Calu3 (cell line): ENCODE results near the gene GIPC1. TPM values are rescaled to one million over a fixed set of nuclear protein-coding genes. Genes with fewer than 3 reads are reported as not detected.
"Not testable (repeated sequence)": the region's sequence is repeated elsewhere in the genome, so short reads cannot be mapped to it uniquely, and the experiment has no call there.

Source experiments
- BruUV-seq: library from RNA; stranded (reverse); fragments of 400-500 nt; replicated peaks from 2 replicates; lab custom pipeline; 2021; lab: Mats Ljungman, UMichigan
- CTCF ChIA-PET: fragments of 300-600 bp; sonication (Branson Sonifier 250); formaldehyde crosslinking; loops from one replicate; lab custom pipeline; 2022; ENCODE audit warnings: antibody characterized with exemption; lab: Charles Lee
- DNase-seq: peaks from one replicate; pipeline ENCODE4 v3.0.0; 2022
- H3K27ac Mint-ChIP-seq: one replicate; pipeline ENCODE4 v1.8.0; 2022; ENCODE audit warnings: mixed read lengths; ENCODE audit not compliant: unreplicated experiment
- H3K27me3 Mint-ChIP-seq: one replicate; pipeline ENCODE4 v1.8.0; 2022; ENCODE audit warnings: mixed read lengths; ENCODE audit not compliant: unreplicated experiment
- H3K36me3 Mint-ChIP-seq: one replicate; pipeline ENCODE4 v1.8.0; 2022; ENCODE audit warnings: mild to moderate bottlenecking, moderate library complexity, mixed read lengths; ENCODE audit not compliant: insufficient read depth, unreplicated experiment
- H3K4me1 Mint-ChIP-seq: one replicate; pipeline ENCODE4 v1.8.0; 2022; ENCODE audit warnings: mild to moderate bottlenecking, low read depth, mixed read lengths; ENCODE audit not compliant: unreplicated experiment
- H3K4me3 Mint-ChIP-seq: one replicate; pipeline ENCODE4 v1.8.0; 2022; ENCODE audit warnings: mild to moderate bottlenecking, low read depth, moderate library complexity, mixed read lengths; ENCODE audit not compliant: unreplicated experiment
- H3K9me3 Mint-ChIP-seq: one replicate; pipeline ENCODE4 v1.8.0; 2022; ENCODE audit warnings: low read depth, mixed read lengths; ENCODE audit not compliant: unreplicated experiment
- intact Hi-C: fragments of 100-400 bp; cut with micrococcal nuclease; formaldehyde crosslinking; loops from one replicate; pipeline ENCODE4 v1.10.0; 2022; ENCODE audit not compliant: unreplicated experiment
- total RNA-seq: library from RNA; stranded (reverse); gene quantifications from 2 replicates; pipeline ENCODE4 v1.2.3, GENCODE V29; 2022
- TF ChIP-seq, protein P1 (sequence below): fragments of 200-600 bp; IDR thresholded peaks from one replicate; pipeline ENCODE4 v1.8.0; 2022; ENCODE audit warnings: antibody characterized with exemption; ENCODE audit not compliant: unreplicated experiment

The GIPC1 gene
- total RNA-seq, 1 experiment from 2014 or later, result 139 TPM

DNA sequence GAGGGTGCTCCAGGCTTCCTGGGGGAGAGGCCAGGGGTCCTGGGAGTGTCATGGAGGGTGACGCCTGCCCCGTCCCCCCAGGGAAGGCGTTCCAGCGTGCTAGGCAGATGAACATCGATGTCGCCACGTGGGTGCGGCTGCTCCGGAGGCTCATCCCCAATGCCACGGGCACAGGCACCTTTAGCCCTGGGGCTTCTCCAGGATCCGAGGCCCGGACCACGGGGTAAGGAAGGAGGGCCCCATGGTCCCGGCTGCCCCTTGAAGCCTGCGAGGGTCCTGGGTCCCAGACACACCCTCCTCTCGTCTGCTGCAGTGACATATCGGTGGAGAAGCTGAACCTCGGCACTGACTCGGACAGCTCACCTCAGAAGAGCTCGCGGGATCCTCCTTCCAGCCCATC lies 32.2 kb downstream of the GIPC1 start:
- no peak for DNase-seq
- no peak overlapping the region for H3K27ac Mint-ChIP-seq
- CTCF ChIA-PET, result no interaction called here
- TF ChIP-seq, protein P1, sequence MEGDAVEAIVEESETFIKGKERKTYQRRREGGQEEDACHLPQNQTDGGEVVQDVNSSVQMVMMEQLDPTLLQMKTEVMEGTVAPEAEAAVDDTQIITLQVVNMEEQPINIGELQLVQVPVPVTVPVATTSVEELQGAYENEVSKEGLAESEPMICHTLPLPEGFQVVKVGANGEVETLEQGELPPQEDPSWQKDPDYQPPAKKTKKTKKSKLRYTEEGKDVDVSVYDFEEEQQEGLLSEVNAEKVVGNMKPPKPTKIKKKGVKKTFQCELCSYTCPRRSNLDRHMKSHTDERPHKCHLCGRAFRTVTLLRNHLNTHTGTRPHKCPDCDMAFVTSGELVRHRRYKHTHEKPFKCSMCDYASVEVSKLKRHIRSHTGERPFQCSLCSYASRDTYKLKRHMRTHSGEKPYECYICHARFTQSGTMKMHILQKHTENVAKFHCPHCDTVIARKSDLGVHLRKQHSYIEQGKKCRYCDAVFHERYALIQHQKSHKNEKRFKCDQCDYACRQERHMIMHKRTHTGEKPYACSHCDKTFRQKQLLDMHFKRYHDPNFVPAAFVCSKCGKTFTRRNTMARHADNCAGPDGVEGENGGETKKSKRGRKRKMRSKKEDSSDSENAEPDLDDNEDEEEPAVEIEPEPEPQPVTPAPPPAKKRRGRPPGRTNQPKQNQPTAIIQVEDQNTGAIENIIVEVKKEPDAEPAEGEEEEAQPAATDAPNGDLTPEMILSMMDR, result no peak
- BruUV-seq, result no TSS peak
- peaks cover 28% of the 10 kb centered on the region for H3K36me3 Mint-ChIP-seq
- no peaks in the 10 kb centered on the region for H3K9me3 Mint-ChIP-seq
- H3K27me3 Mint-ChIP-seq, result no peaks in the 10 kb centered on the region
- H3K4me3 Mint-ChIP-seq, result no peak overlapping the region
- intact Hi-C loops, result no loop called here
- H3K4me1 Mint-ChIP-seq, result no peaks in the 10 kb centered on the region

DNA sequence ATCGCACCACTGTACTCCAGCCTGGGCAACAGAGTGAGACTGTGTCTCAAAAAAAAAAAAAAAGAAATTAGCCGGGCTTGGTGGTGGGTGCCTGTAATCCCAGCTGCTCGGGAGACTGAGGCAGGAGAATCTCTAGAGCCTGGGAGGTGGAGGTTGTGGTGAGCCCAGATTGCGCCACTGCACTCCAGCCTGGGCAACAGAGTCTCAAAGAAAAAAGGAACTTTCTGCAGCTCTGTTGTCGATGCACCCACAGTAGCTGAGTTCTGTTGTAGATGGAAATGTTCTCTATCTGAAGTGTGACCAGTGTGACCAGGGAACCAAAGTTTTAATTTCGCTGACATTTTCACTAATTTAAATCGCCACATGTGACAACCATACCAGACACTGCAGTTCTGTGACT lies 33.5 kb downstream of the GIPC1 start:
- BruUV-seq, CTCF ChIA-PET, H3K27ac Mint-ChIP-seq: not testable (repeated sequence)

DNA sequence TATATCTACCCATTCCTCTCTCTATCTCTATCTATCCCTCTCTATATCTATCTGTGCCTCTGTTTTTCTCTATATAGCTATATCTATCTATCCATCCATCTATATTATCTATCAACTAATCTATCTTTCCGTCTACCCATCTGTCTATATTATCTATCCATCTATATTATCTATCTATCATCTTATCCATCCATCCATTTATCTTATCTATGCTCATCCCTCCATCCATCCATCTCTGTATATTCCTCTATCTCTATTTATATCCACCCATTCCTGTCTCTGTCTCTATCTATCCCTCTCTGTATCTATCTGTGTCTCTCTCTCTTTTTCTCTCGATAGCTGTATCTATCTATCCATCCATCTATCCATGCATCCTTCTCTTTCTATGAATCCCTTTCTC lies 35.0 kb downstream of the GIPC1 start:
- no TSS peak for BruUV-seq
- Mint-ChIP-seq H3K27ac (no peak overlapping the region), H3K4me1 (no peaks in the 10 kb centered on the region), H3K27me3 (no peaks in the 10 kb centered on the region), H3K4me3 (no peak overlapping the region), H3K36me3 (peaks cover 21% of the 10 kb centered on the region), H3K9me3 (no peaks in the 10 kb centered on the region)
- DNase-seq, result no peak
- TF ChIP-seq, protein P1, result no peak
- CTCF ChIA-PET, result no interaction called here
- intact Hi-C loops, result no loop called here

More for the DNA sequence above, 33.5 kb downstream of the GIPC1 start:
- DNase-seq, H3K4me3 Mint-ChIP-seq, H3K9me3 Mint-ChIP-seq, H3K27me3 Mint-ChIP-seq, H3K4me1 Mint-ChIP-seq, intact Hi-C loops: not testable (repeated sequence)
- peaks cover 28% of the 10 kb centered on the region for H3K36me3 Mint-ChIP-seq

DNA sequence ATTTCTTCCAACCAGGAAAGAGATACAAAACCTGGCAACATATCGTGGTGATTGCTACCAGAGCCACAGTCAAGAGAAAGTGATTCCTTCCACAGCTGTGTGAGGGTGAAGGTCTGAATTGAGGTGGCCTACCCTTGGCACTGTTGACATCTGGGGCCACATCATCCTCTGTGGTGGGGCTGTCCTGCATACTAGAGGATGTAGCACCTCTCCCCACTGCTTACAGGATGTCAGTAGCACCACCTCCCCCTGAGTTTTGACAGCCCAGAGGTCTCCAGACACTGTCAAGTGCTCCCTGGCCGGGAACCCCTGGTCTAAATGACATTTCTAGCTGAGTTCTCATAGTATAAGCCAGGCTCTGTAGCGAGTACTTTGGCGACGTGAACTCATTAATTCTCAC lies 36.2 kb downstream of the GIPC1 start:
- intact Hi-C loops, result no loop called here
- no peak for DNase-seq
- TF ChIP-seq, protein P1, result no peak
- BruUV-seq, result no TSS peak
- H3K4me3 Mint-ChIP-seq, result no peak overlapping the region
- no peaks in the 10 kb centered on the region for H3K27me3 Mint-ChIP-seq
- no peak overlapping the region for H3K27ac Mint-ChIP-seq
- H3K9me3 Mint-ChIP-seq, result no peaks in the 10 kb centered on the region
- H3K36me3 Mint-ChIP-seq, result peaks cover 32% of the 10 kb centered on the region
- no peaks in the 10 kb centered on the region for H3K4me1 Mint-ChIP-seq
- CTCF ChIA-PET, result no interaction called here

DNA sequence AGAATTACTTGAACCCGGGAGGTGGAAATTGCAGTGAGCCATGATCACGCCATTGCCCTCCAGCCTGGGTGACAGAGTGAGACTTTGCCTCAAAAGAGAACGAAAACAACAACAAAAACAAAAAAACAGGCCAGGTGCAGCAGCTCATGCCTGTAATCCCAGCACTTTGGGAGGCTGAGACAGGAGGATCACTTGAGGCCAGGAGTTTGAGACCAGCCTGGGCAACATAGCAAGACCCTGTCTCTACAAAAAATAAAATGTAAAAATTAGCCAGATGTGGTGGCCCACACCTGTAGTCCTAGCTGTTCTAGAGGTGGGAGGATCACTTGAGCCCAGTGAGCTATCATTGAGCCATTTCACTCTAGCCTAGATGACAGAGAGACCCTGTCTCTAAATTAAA lies 43.6 kb downstream of the GIPC1 start:
- H3K27ac Mint-ChIP-seq, BruUV-seq, H3K9me3 Mint-ChIP-seq, H3K27me3 Mint-ChIP-seq, intact Hi-C loops, H3K4me1 Mint-ChIP-seq, DNase-seq, H3K4me3 Mint-ChIP-seq: not testable (repeated sequence)
- CTCF ChIA-PET, result interaction anchor here (0.6 kb wide), 1 partner anchor 10 kb away, joined by 8 read pairs; no protein-coding TSS in a partner anchor
- peaks cover 40% of the 10 kb centered on the region for H3K36me3 Mint-ChIP-seq
